ENCODE data around the gene COL19A1.

- TF ChIP-seq ELF1 (IDR thresholded peaks at IDR 0.05) (no peak), SMC3 (IDR thresholded peaks at IDR 0.05; ENCODE audit: low read depth, low read length) (no peak), TAF1 (IDR thresholded peaks at IDR 0.05; ENCODE audit: borderline replicate concordance, low read depth, low read length) (no peak), RCOR1 (IDR thresholded peaks at IDR 0.05; ENCODE audit: low read length) (no peak), EZH2phosphoT487 (IDR thresholded peaks at IDR 0.05; ENCODE audit: borderline replicate concordance, low read depth) (no peak), FOSL2 (IDR thresholded peaks at IDR 0.05; ENCODE audit: borderline replicate concordance, low read depth) (no peak), MAX (IDR thresholded peaks at IDR 0.05; ENCODE audit: low read depth) (no peak), RXRA (IDR thresholded peaks at IDR 0.05; ENCODE audit: borderline replicate concordance, low read depth) (no peak)
- TF ChIP-seq, protein P1, sequence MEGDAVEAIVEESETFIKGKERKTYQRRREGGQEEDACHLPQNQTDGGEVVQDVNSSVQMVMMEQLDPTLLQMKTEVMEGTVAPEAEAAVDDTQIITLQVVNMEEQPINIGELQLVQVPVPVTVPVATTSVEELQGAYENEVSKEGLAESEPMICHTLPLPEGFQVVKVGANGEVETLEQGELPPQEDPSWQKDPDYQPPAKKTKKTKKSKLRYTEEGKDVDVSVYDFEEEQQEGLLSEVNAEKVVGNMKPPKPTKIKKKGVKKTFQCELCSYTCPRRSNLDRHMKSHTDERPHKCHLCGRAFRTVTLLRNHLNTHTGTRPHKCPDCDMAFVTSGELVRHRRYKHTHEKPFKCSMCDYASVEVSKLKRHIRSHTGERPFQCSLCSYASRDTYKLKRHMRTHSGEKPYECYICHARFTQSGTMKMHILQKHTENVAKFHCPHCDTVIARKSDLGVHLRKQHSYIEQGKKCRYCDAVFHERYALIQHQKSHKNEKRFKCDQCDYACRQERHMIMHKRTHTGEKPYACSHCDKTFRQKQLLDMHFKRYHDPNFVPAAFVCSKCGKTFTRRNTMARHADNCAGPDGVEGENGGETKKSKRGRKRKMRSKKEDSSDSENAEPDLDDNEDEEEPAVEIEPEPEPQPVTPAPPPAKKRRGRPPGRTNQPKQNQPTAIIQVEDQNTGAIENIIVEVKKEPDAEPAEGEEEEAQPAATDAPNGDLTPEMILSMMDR (IDR thresholded peaks at IDR 0.05), result no peak
Measured at GRCh38 chr6:70059039-70059719, 192.8 kb downstream of the COL19A1 start.

Data from SK-N-SH (cell line).